K562 (cell line): ENCODE results near the gene MSH3. TPM values are rescaled to one million over a fixed set of nuclear protein-coding genes. Genes with fewer than 3 reads are reported as not detected.

Experiments used
- ATAC-seq: fragments of 200-7000 bp; cut with Tn5 transposase; 3 replicates; pipeline ENCODE4 v1.9.1; 2020; ENCODE audit warnings: moderate library complexity
- BruUV-seq: library from RNA; stranded (reverse); fragments of 400-500 nt; replicated peaks from 2 replicates; lab custom pipeline; 2021; lab: Mats Ljungman, UMichigan
- CTCF ChIA-PET: fragments of 300-600 bp; formaldehyde crosslinking; extraction: SDS; loops from one replicate; lab custom pipeline; 2021; ENCODE audit warnings: low intra/inter-chr PET ratio; lab: Yijun Ruan, JAX
- POLR2A ChIA-PET: fragments of 300-600, 350-650 bp; sonication (Branson Sonifier 250); formaldehyde crosslinking; extraction: SDS; loops from one replicate; lab custom pipeline; 2021; ENCODE audit warnings: antibody characterized with exemption, inconsistent platforms; lab: Yijun Ruan, JAX
- DNase-seq, 4 experiments: peaks; one replicate each; pipeline versions ENCODE4 v3.0.0 to v3.0.0-alpha.2; 2011 to 2018; ENCODE audit warnings: low spot score in 3 of 4, mixed read lengths in 3 of 4; ENCODE audit errors: extremely low read depth in 1 of 4
- FAIRE-seq: peaks from 2 replicates; lab custom pipeline; 2011; peaks lifted over from hg19 to GRCh38; lab: Jason Lieb, UNC
- H2AFZ ChIP-seq: 2 replicates; pipeline ENCODE4 v1.6.0; 2011; ENCODE audit warnings: low read depth, low read length, control low read depth, inconsistent platforms
- H3K27ac ChIP-seq: fragments of 200-600 bp; 3 replicates; pipeline ENCODE4 v1.8.0; 2011; ENCODE audit warnings: low read depth, mild to moderate bottlenecking, control low read depth, inconsistent platforms, low read length, moderate library complexity, mixed read lengths; ENCODE audit errors: extremely low read depth
- H3K27me3 ChIP-seq, 2 experiments: fragments of 300-600 bp in 1 of 2; 2 replicates in 1 of 2; 3 replicates in 1 of 2; pipeline versions ENCODE4 v1.6.0 to v1.8.0; 2011; ENCODE audit warnings: inconsistent platforms in 2 of 2, low read length in 2 of 2, mild to moderate bottlenecking in 1 of 2, mixed read lengths in 1 of 2, moderate library complexity in 1 of 2; ENCODE audit not compliant: control insufficient read depth in 2 of 2, insufficient read depth in 2 of 2
- H3K36me3 ChIP-seq: fragments of 300-600 bp; 3 replicates; pipeline ENCODE4 v1.8.0; 2011; ENCODE audit warnings: mild to moderate bottlenecking, low read length, inconsistent platforms; ENCODE audit not compliant: control insufficient read depth, insufficient read depth
- H3K4me1 ChIP-seq, 2 experiments: fragments of 200-600 bp in 1 of 2; replicated peaks in 1 of 2; 2 replicates in 1 of 2; 3 replicates in 1 of 2; pipeline versions ENCODE4 v1.5.1 to v1.8.0; 2011; ENCODE audit warnings: inconsistent platforms in 2 of 2, low read length in 2 of 2, mild to moderate bottlenecking in 1 of 2, mixed read lengths in 1 of 2, moderate library complexity in 1 of 2; ENCODE audit not compliant: control insufficient read depth in 2 of 2, insufficient read depth in 2 of 2
- H3K4me2 ChIP-seq: 2 replicates; pipeline ENCODE4 v1.6.1; 2011; ENCODE audit warnings: low read length, control low read depth, inconsistent platforms, mixed read lengths; ENCODE audit not compliant: insufficient read depth
- H3K4me3 ChIP-seq: fragments of 200-600 bp; sonication (generic), shearing (Covaris generic); 2 replicates; pipeline ENCODE4 v1.5.1; 2016; ENCODE audit warnings: control low read depth, inconsistent platforms
- H3K79me2 ChIP-seq: fragments of 200-600 bp; 3 replicates; pipeline ENCODE4 v1.8.0; 2011; ENCODE audit warnings: low read length, inconsistent platforms; ENCODE audit not compliant: control insufficient read depth, insufficient read depth
- H3K9ac ChIP-seq, 2 experiments: 2 replicates each; pipeline versions ENCODE4 v1.6.0 to v1.6.1; 2011; ENCODE audit warnings: low read depth in 2 of 2, low read length in 2 of 2, control low read depth in 1 of 2, inconsistent platforms in 1 of 2, mild to moderate bottlenecking in 1 of 2, mixed read lengths in 1 of 2; ENCODE audit not compliant: insufficient read depth in 1 of 2
- H3K9me1 ChIP-seq: one replicate; pipeline ENCODE4 v1.6.0; 2011; ENCODE audit warnings: inconsistent platforms, mild to moderate bottlenecking, low read length, moderate library complexity; ENCODE audit not compliant: control insufficient read depth, insufficient read depth
- H3K9me3 ChIP-seq: replicated peaks from 2 replicates; pipeline ENCODE4 v1.5.1; 2011; ENCODE audit warnings: low read depth, low read length, inconsistent platforms; ENCODE audit not compliant: control insufficient read depth, insufficient read depth
- H4K20me1 ChIP-seq: replicated peaks from 2 replicates; pipeline ENCODE4 v1.6.1; 2011; ENCODE audit warnings: low read length, inconsistent platforms, mixed read lengths; ENCODE audit not compliant: control insufficient read depth, insufficient read depth
- ARID2 ChIP-seq: fragments of 450-650 bp; IDR thresholded peaks from 2 replicates; pipeline ENCODE4 v1.6.1; 2017; ENCODE audit warnings: antibody characterized with exemption, mild to moderate bottlenecking
- EHMT2 ChIP-seq: fragments of 450-650 bp; IDR thresholded peaks from 2 replicates; pipeline ENCODE4 v1.6.1; 2018; ENCODE audit warnings: antibody characterized with exemption
- GTF2E2 ChIP-seq: fragments of 200-800 bp; sonication (Bioruptor generic); IDR thresholded peaks from 2 replicates; pipeline ENCODE4 v1.6.1; 2016; ENCODE audit warnings: missing genetic modification characterization, missing compliant biosample characterization
- NCOA1 ChIP-seq: fragments of 450-650 bp; IDR thresholded peaks from 2 replicates; pipeline ENCODE4 v1.6.1; 2016; ENCODE audit warnings: low read depth
- NCOR1 ChIP-seq: fragments of 450-650 bp; IDR thresholded peaks from 2 replicates; pipeline ENCODE4 v1.6.1; 2016; ENCODE audit warnings: mild to moderate bottlenecking, moderate library complexity
- NKRF ChIP-seq: fragments of 450-650 bp; IDR thresholded peaks from 2 replicates; pipeline ENCODE4 v1.6.1; 2016; ENCODE audit warnings: borderline replicate concordance
- PHTF2 ChIP-seq: fragments of 250-450 bp; sonication (Bioruptor Pico); IDR thresholded peaks from 2 replicates; pipeline ENCODE4 v1.5.0; 2021; ENCODE audit warnings: mild to moderate bottlenecking
- RNF2 ChIP-seq: sonication (generic); IDR thresholded peaks from 2 replicates; pipeline ENCODE4 v1.6.1; 2016
- ZBTB11 ChIP-seq, 3 experiments: fragments of 200-800 bp in 1 of 3; fragments of 250-450 bp in 1 of 3; fragments of 450-650 bp in 1 of 3; sonication (Bioruptor Pico) in 1 of 3; sonication (Bioruptor generic) in 1 of 3; formaldehyde crosslinking in 1 of 3; IDR thresholded peaks; 2 replicates each; pipeline versions ENCODE4 v1.6.1 to v1.8.0; 2016 to 2022; ENCODE audit warnings: mild to moderate bottlenecking in 2 of 3, missing genetic modification characterization in 2 of 3, missing compliant biosample characterization in 1 of 3, moderate library complexity in 1 of 3
- ZBTB33 ChIP-seq: sonication (generic); formaldehyde crosslinking; IDR thresholded peaks from 2 replicates; pipeline ENCODE4 v1.8.1; 2023; ENCODE audit warnings: mild to moderate bottlenecking, missing genetic modification reagents
- ZNF253 ChIP-seq: fragments of 250-450 bp; sonication (Bioruptor Pico); conservative IDR thresholded peaks from 2 replicates; pipeline ENCODE4 v1.6.1; 2021; ENCODE audit warnings: mild to moderate bottlenecking
- ZNF76 ChIP-seq: fragments of 250-450 bp; sonication (Bioruptor Pico); IDR thresholded peaks from 2 replicates; pipeline ENCODE4 v1.4.0; 2020; ENCODE audit warnings: mild to moderate bottlenecking, moderate library complexity, borderline replicate concordance
- ZNF780A ChIP-seq: fragments of 250-450 bp; sonication (Bioruptor Pico); IDR thresholded peaks from 2 replicates; pipeline ENCODE4 v1.5.0; 2021; ENCODE audit warnings: mild to moderate bottlenecking
- WGBS: fragments of 100-300 bp; shearing (Covaris generic); methylation state at CpG from one replicate; pipeline ENCODE4 v1.1.6; 2016; ENCODE audit warnings: low coverage, mixed read lengths; ENCODE audit not compliant: insufficient coverage; ENCODE audit errors: missing lambda C conversion rate; 5-methylcytosine and 5-hydroxymethylcytosine counted together
- in situ Hi-C: fragments of 300-500 bp; cut with MboI; formaldehyde crosslinking; loops from 4 replicates; pipeline ENCODE4 v1.15.0; 2018; ENCODE audit warnings: inconsistent platforms, mixed read lengths
- intact Hi-C: fragments of 100-400 bp; cut with micrococcal nuclease; formaldehyde crosslinking; loops from 2 replicates; pipeline ENCODE4 v1.14.2; 2022
- polyA plus RNA-seq, 8 experiments: library from polyadenylated mRNA; depleted of rRNA in 4 of 8; stranded (reverse) in 5 of 8; unstranded in 3 of 8; fragments of >200 nt; fragmentation: Nextera tagmentation in 2 of 8; fragmentation: Illumina TruSeq in 1 of 8; extraction: Ambion mirVana in 2 of 8; extraction: Trizol in 1 of 8; gene quantifications; 2 replicates each; pipeline versions ENCODE4 v1.2.1 to v1.2.3, GENCODE V29; 2011 to 2014; ENCODE audit warnings: inconsistent platforms in 1 of 8, missing spikeins in 1 of 8
- total RNA-seq, 7 experiments: library from RNA; depleted of rRNA in 6 of 7; stranded (reverse); fragments of >200 nt in 6 of 7; fragmentation: Illumina TruSeq in 2 of 7; extraction: Trizol in 2 of 7; gene quantifications; 2 replicates each; pipeline versions ENCODE4 v1.2.1 to v1.2.3, GENCODE V29; 2011 to 2021; ENCODE audit warnings: low replicate concordance in 1 of 7

The MSH3 gene
- total and polyA plus RNA-seq, 9 of the 15 experiments (the other 6 are each of a cell fraction or from before 2014, with no cell fraction given): 3.9 to 17.2 (median 13.2) TPM

- no peaks in the 10 kb centered on the region for H3K9me1 ChIP-seq
- H3K27ac ChIP-seq: no peak overlapping the region
- no peak for DNase-seq
- H3K36me3 ChIP-seq: peaks cover 19% of the 10 kb centered on the region
- no peaks in the 10 kb centered on the region for H3K27me3 ChIP-seq
- intact Hi-C loops (no loop called here), in situ Hi-C loops (no loop called here)
- WGBS: 96% methylated on average over 1 of the region's 1 CpG
- TF ChIP-seq ARID2 (no peak), GTF2E2 (tag) (no peak), ZBTB11 (CRISPR knock-in tag; IDR thresholded peaks at IDR 0.05) (no peak), NKRF (no peak), NCOR1 (no peak), EHMT2 (no peak), ZNF253 (CRISPR knock-in tag) (no peak), RNF2 (no peak), ZNF76 (CRISPR knock-in tag) (no peak), PHTF2 (CRISPR knock-in tag) (no peak), NCOA1 (no peak), ZNF780A (CRISPR knock-in tag) (no peak), ZBTB33 (CRISPR knock-in tag) (no peak)
- no peak overlapping the region for H3K9ac ChIP-seq
- H3K9me3 ChIP-seq: no peaks in the 10 kb centered on the region
- no peak for FAIRE-seq
- H3K4me1 ChIP-seq: peaks cover 0 to 12% of the 10 kb centered on the region in 2 experiments; a peak in 3 of 5 replicates
- no peak overlapping the region for H3K4me3 ChIP-seq
- H3K79me2 ChIP-seq: no peaks in the 10 kb centered on the region
- no peak for ATAC-seq
- no TSS peak for BruUV-seq
- H4K20me1 ChIP-seq: no peaks in the 10 kb centered on the region
- no peak overlapping the region for H2AFZ ChIP-seq
- POLR2A ChIA-PET: interaction anchor here (0.7 to 1.1 kb wide), 2 partner anchors 8 to 344 kb away, joined by 3 read pairs; no protein-coding TSS in a partner anchor
- CTCF ChIA-PET: no interaction called here
- H3K4me2 ChIP-seq: no peak overlapping the region
Observed at GRCh38 chr5:80764786-80765185, 110.3 kb downstream of the MSH3 start.
